Trophoblast cell (in vitro differentiated cells and primary cell): ENCODE measurements around the gene FOSL2.

Experiments
- DNase-seq, 2 donors: peaks; one replicate each; pipeline ENCODE4 v3.0.0-alpha.2; 2016
- H2AFZ ChIP-seq: 2 replicates; pipeline ENCODE4 v1.6.1; 2013; ENCODE audit warnings: low read length, moderate library complexity, mild to moderate bottlenecking; ENCODE audit not compliant: insufficient read depth, poor library complexity
- H2AK5ac ChIP-seq: 2 replicates; pipeline ENCODE4 v1.6.1; 2013; ENCODE audit warnings: mild to moderate bottlenecking, low read length
- H2BK120ac ChIP-seq: 2 replicates; pipeline ENCODE4 v1.6.1; 2013; ENCODE audit warnings: low read length, mild to moderate bottlenecking, moderate library complexity; ENCODE audit not compliant: insufficient read depth, poor library complexity
- H2BK12ac ChIP-seq: 2 replicates; pipeline ENCODE4 v1.6.1; 2013; ENCODE audit warnings: mild to moderate bottlenecking, low read length, moderate library complexity
- H2BK5ac ChIP-seq: 2 replicates; pipeline ENCODE4 v1.6.1; 2013; ENCODE audit warnings: low read length, low read depth, moderate library complexity, mild to moderate bottlenecking; ENCODE audit not compliant: poor library complexity
- H3K14ac ChIP-seq: 2 replicates; pipeline ENCODE4 v1.6.1; 2013; ENCODE audit warnings: mild to moderate bottlenecking, low read length
- H3K18ac ChIP-seq: 2 replicates; pipeline ENCODE4 v1.6.1; 2013; ENCODE audit warnings: mild to moderate bottlenecking, low read length
- H3K23ac ChIP-seq: 2 replicates; pipeline ENCODE4 v1.6.1; 2013; ENCODE audit warnings: low read length
- H3K27ac ChIP-seq: 2 replicates; pipeline ENCODE4 v1.5.1; 2013; ENCODE audit warnings: low read depth, mild to moderate bottlenecking, inconsistent platforms, low read length, moderate library complexity
- H3K27me3 ChIP-seq: 2 replicates; pipeline ENCODE4 v1.6.1; 2013; ENCODE audit warnings: inconsistent platforms, mild to moderate bottlenecking, low read length, moderate library complexity; ENCODE audit not compliant: insufficient read depth
- H3K36me3 ChIP-seq, 2 experiments: 1 replicate in 1 of 2; 2 replicates in 1 of 2; pipeline ENCODE4 v1.6.1; 2013; ENCODE audit warnings: low read length in 2 of 2, mild to moderate bottlenecking in 2 of 2, moderate library complexity in 1 of 2; ENCODE audit not compliant: insufficient read depth in 2 of 2, control insufficient read depth in 1 of 2
- H3K4ac ChIP-seq: 2 replicates; pipeline ENCODE4 v1.6.1; 2013; ENCODE audit warnings: low read depth, mild to moderate bottlenecking, low read length, moderate library complexity
- H3K4me1 ChIP-seq, 2 experiments: 1 replicate in 1 of 2; 2 replicates in 1 of 2; pipeline ENCODE4 v1.6.1; 2013; ENCODE audit warnings: low read length in 2 of 2, mild to moderate bottlenecking in 2 of 2, moderate library complexity in 1 of 2; ENCODE audit not compliant: insufficient read depth in 2 of 2, control insufficient read depth in 1 of 2
- H3K4me2 ChIP-seq: 2 replicates; pipeline ENCODE4 v1.6.1; 2013; ENCODE audit warnings: inconsistent platforms, mild to moderate bottlenecking, low read length, moderate library complexity
- H3K4me3 ChIP-seq: 2 replicates; pipeline ENCODE4 v1.5.1; 2013; ENCODE audit warnings: mild to moderate bottlenecking, low read depth, low read length, inconsistent platforms
- H3K79me1 ChIP-seq: one replicate; pipeline ENCODE4 v1.6.1; 2013; ENCODE audit warnings: low read length
- H3K79me2 ChIP-seq: 2 replicates; pipeline ENCODE4 v1.6.1; 2013; ENCODE audit warnings: low read length, mild to moderate bottlenecking; ENCODE audit not compliant: control insufficient read depth, insufficient read depth, poor library complexity
- H3K9ac ChIP-seq: 2 replicates; pipeline ENCODE4 v1.6.1; 2013; ENCODE audit warnings: mild to moderate bottlenecking, low read length
- H3K9me3 ChIP-seq: 2 replicates; pipeline ENCODE4 v1.6.1; 2013; ENCODE audit warnings: low read depth, mild to moderate bottlenecking, control low read depth, inconsistent platforms, low read length; ENCODE audit not compliant: insufficient read depth
- H4K12ac ChIP-seq: 2 replicates; pipeline ENCODE4 v1.6.1; 2013; ENCODE audit warnings: low read depth, mild to moderate bottlenecking, low read length, moderate library complexity
- H4K8ac ChIP-seq: 2 replicates; pipeline ENCODE4 v1.6.1; 2013; ENCODE audit warnings: low read depth, mild to moderate bottlenecking, low read length, moderate library complexity
- H4K91ac ChIP-seq: one replicate; pipeline ENCODE4 v1.6.1; 2013; ENCODE audit warnings: low read depth, mild to moderate bottlenecking, low read length, moderate library complexity
- WGBS: extraction: QIAGEN DNeasy Blood & Tissue Kit; methylation state at CpG from one replicate; pipeline ENCODE4 v1.1.7; 2013; ENCODE audit warnings: missing lambda C conversion rate; ENCODE audit not compliant: insufficient read length, insufficient coverage; ENCODE audit errors: extremely low coverage; 5-methylcytosine and 5-hydroxymethylcytosine counted together

FOSL2 gene

GRCh38 chr2:28345619-28346018, 47.0 kb upstream of the FOSL2 start:
- Histone ChIP-seq H4K8ac (no peak overlapping the region), H3K79me2 (no peaks in the 10 kb centered on the region), H3K9me3 (no peaks in the 10 kb centered on the region), H4K12ac (no peak overlapping the region), H3K27me3 (no peaks in the 10 kb centered on the region), H3K9ac (no peak overlapping the region), H2AK5ac (no peak overlapping the region), H2BK5ac (no peak overlapping the region), H3K4me2 (no peak overlapping the region), H3K4me3 (no peak overlapping the region), H3K14ac (no peak overlapping the region), H3K23ac (no peak overlapping the region), H3K27ac (no peak overlapping the region), H2BK12ac (no peak overlapping the region), H3K4ac (no peak overlapping the region), H4K91ac (no peak overlapping the region), H3K79me1 (peaks cover 3% of the 10 kb centered on the region), H2AFZ (no peak overlapping the region), H3K4me1 (peaks cover 13 to 17% of the 10 kb centered on the region in 2 experiments), H2BK120ac (no peak overlapping the region), H3K36me3 (no peaks in the 10 kb centered on the region), H3K18ac (no peak overlapping the region)
- WGBS: no CpG with 5 or more reads among the region's 8 CpGs
- peak in 1 of 2 donors; percentile 35 for DNase-seq

- no peak overlapping the region for H3K23ac ChIP-seq
- H4K8ac ChIP-seq: no peak overlapping the region
- H4K12ac ChIP-seq: no peak overlapping the region
- no peak overlapping the region for H2BK5ac ChIP-seq
- H3K79me1 ChIP-seq: peaks cover 3% of the 10 kb centered on the region
- peak overlapping the region; percentile 3 for H2AK5ac ChIP-seq
- no peak overlapping the region for H3K4me2 ChIP-seq
- H3K4ac ChIP-seq: no peak overlapping the region
- no CpG with 5 or more reads among the region's 6 CpGs for WGBS
- no peak overlapping the region for H3K18ac ChIP-seq
- no peak overlapping the region for H2AFZ ChIP-seq
- H3K14ac ChIP-seq: no peak overlapping the region
- H3K9me3 ChIP-seq: no peaks in the 10 kb centered on the region
- no peaks in the 10 kb centered on the region for H3K79me2 ChIP-seq
- H4K91ac ChIP-seq: no peak overlapping the region
- H3K4me3 ChIP-seq: no peak overlapping the region
- H3K9ac ChIP-seq: no peak overlapping the region
- H3K27me3 ChIP-seq: no peaks in the 10 kb centered on the region
- no peak overlapping the region for H3K27ac ChIP-seq
- peaks cover 10 to 17% of the 10 kb centered on the region in 2 experiments for H3K4me1 ChIP-seq
- no peak overlapping the region for H2BK12ac ChIP-seq
- no peak overlapping the region for H2BK120ac ChIP-seq
- no peaks in the 10 kb centered on the region for H3K36me3 ChIP-seq
- peak in 1 of 2 donors; percentile 43 for DNase-seq
These were observed 46.1 kb upstream of the FOSL2 start for GRCh38 chr2:28346587-28346986.

- Histone ChIP-seq H3K4me1 (peaks cover 14 to 20% of the 10 kb centered on the region in 2 experiments), H2AK5ac (no peak overlapping the region), H3K18ac (no peak overlapping the region), H3K14ac (no peak overlapping the region), H4K91ac (no peak overlapping the region), H3K4me3 (no peak overlapping the region), H3K23ac (no peak overlapping the region), H2AFZ (no peak overlapping the region), H2BK12ac (no peak overlapping the region), H3K27me3 (no peaks in the 10 kb centered on the region), H3K4me2 (no peak overlapping the region), H3K36me3 (no peaks in the 10 kb centered on the region), H2BK120ac (no peak overlapping the region), H2BK5ac (no peak overlapping the region), H3K9me3 (no peaks in the 10 kb centered on the region), H3K9ac (no peak overlapping the region), H4K8ac (no peak overlapping the region), H3K27ac (no peak overlapping the region), H3K79me1 (peaks cover 6% of the 10 kb centered on the region), H3K4ac (no peak overlapping the region), H4K12ac (no peak overlapping the region), H3K79me2 (no peaks in the 10 kb centered on the region)
- WGBS: no CpG with 5 or more reads among the region's 6 CpGs
- no peak for DNase-seq
These were observed 45.5 kb upstream of the FOSL2 start for GRCh38 chr2:28347193-28347592.

- no peak overlapping the region for H4K12ac ChIP-seq
- H3K27me3 ChIP-seq: no peaks in the 10 kb centered on the region
- H3K14ac ChIP-seq: no peak overlapping the region
- H2AFZ ChIP-seq: no peak overlapping the region
- peak in 1 of 2 donors; percentile 45 for DNase-seq
- no peak overlapping the region for H3K18ac ChIP-seq
- whole genome bisulfite sequencing: no CpG with 5 or more reads among the region's 9 CpGs
- H2AK5ac ChIP-seq: peak overlapping the region; percentile 28
- no peak overlapping the region for H3K9ac ChIP-seq
- H3K79me2 ChIP-seq: no peaks in the 10 kb centered on the region
- H3K4me1 ChIP-seq: peaks cover 17 to 24% of the 10 kb centered on the region in 2 experiments
- peaks cover 10% of the 10 kb centered on the region for H3K79me1 ChIP-seq
- no peak overlapping the region for H2BK5ac ChIP-seq
- no peaks in the 10 kb centered on the region for H3K9me3 ChIP-seq
- no peak overlapping the region for H3K23ac ChIP-seq
- H2BK12ac ChIP-seq: peak overlapping the region; percentile 7
- H4K91ac ChIP-seq: peak overlapping the region; percentile 28
- no peak overlapping the region for H2BK120ac ChIP-seq
- no peak overlapping the region for H3K27ac ChIP-seq
- H4K8ac ChIP-seq: no peak overlapping the region
- no peak overlapping the region for H3K4ac ChIP-seq
- H3K36me3 ChIP-seq: no peaks in the 10 kb centered on the region
- no peak overlapping the region for H3K4me2 ChIP-seq
- H3K4me3 ChIP-seq: no peak overlapping the region
These were observed 45.1 kb upstream of the FOSL2 start for GRCh38 chr2:28347596-28347995.
